GM15510 (cell line): ENCODE results near the gene CCBE1.

Experiments used
- POLR2A ChIP-seq: IDR thresholded peaks from 3 replicates; pipeline ENCODE4 v1.6.1; 2011; ENCODE audit warnings: borderline replicate concordance; ENCODE audit not compliant: insufficient read length; ENCODE audit errors: extremely low read depth

CCBE1 gene

DNA sequence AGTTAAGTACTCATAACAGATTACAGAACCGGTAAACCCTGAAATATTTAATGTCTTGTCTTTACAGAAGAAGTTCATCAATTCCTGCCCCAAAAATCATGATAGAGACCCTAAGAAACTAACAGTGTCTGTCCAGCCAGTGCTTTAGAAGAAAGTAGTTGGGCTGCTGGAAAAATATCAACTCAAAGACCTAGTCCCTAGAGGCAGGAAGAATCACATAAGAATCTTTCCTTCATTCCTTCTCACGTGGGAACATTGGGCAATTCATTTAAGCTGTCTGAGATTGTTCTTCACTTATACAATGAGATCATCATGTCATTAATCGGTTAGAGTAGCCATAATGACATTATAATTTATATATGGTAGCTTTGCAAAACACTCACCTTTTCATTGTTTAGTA is 156.4 kb downstream of the CCBE1 start:
- TF ChIP-seq POLR2A, result no peak

DNA sequence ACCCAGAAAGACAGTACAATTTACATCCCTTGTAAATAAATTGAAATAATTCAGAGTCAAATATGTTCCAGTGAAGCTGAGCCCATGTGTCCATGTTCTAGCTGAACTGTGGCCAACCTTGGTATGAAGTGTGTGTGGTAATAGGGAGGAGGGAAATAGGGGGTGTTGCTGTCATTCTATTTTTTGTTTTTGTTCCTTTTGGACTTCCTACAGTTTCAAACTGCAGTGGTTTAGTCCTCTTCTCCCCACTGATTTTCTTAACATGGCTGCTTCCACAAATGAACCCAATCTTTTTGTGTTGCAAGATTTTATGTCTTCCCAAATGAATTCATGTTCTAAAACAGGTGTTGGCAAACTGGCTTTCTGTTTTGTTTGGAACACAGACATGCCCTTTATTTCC is 156.9 kb downstream of the CCBE1 start:
- no peak for TF ChIP-seq POLR2A

DNA sequence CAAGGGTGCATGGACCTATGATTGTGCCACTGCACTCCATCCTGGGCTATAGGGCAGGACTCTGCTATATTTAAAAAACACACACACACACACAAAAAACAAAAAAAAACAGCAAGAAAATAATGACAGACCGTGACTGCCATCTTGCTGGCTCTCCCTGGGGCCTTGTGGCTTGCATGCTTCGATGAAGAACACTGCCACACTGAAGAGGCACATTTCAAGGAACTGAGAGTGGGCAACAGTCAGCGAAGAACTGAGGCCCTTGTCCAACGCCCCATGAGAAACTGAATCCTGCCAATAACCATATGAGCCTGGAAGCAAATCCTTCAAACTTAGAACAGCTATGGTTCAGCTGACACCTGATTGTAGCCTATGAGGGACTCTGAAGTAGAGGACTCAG is 158.1 kb downstream of the CCBE1 start:
- TF ChIP-seq POLR2A, result no peak

DNA sequence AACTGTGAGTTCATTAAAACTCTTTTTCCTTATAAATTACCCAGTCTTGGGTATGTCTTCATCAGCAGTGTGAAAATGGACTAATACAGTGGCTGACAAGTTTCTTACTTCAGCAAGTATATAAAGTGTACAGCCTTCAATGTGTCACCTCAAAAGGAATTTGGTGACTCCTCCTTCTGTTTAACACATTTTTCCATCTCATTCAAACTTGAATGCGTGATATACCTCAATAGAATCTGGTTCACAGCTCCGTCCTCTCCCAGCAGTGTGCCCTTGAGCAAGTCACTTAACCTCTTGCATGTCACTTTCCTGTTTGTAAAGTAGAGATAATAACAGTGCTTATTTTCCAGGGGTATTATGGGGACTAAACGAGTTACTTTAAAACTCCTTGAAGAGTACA is 159.6 kb downstream of the CCBE1 start:
- no peak for TF ChIP-seq POLR2A

DNA sequence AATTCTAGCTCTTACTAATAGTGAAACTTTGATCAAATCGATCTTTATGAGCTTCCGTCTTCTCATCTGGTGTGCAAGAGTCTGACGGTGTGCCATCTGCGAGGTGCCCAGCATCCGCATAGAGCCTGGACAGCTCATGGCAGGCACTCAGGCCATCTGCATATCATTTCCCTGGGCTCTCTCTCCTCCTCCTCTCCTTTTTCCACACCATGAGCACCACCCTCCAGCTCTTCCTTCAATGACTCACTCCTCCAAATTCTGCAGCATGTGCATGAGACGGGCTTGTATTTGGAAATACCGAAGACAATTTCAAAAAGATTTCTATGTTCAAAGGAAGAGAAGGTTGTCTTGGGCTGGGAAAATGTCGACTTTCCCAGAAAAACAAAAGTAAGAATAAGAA is 161.1 kb downstream of the CCBE1 start:
- TF ChIP-seq POLR2A, result no peak

DNA sequence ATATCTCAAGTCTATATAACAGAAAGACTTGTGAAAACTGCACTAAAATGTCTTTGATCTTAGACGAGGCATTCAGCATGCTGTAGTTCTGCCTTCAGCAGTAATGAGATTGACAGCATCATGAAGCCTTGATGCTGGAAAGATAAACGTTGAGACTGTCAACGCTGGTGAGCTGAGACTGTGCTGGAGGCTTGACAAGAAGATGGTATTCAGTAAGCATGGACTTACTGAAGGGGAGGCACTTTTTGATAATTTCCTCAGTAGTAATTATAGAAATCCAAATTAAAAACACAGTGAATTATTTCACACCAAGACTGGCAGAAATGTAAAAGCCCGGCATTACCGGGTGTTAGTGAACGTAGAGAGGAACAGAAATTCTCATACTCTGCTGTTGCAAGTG is 162.2 kb downstream of the CCBE1 start:
- no peak for TF ChIP-seq POLR2A

DNA sequence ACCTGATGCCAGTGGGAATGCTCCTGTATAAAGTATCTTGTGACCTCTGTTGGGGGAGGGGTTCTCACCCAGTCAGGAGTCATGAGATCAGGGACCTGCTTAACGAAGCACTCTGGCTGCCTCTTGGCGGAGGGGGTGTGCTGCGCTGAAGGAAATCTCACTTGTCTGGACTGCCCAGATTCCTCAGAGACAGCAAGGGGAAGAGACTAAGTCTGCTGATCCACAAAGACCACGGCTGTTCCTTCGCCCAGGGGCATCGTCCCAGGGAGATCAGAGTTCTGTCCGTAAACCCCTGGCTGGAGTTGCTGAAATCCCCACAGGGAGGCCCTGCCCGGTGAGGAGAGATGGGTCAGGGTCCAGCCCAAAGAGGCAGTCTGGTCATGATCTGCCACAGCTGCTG is 168.4 kb downstream of the CCBE1 start:
- no peak for TF ChIP-seq POLR2A

DNA sequence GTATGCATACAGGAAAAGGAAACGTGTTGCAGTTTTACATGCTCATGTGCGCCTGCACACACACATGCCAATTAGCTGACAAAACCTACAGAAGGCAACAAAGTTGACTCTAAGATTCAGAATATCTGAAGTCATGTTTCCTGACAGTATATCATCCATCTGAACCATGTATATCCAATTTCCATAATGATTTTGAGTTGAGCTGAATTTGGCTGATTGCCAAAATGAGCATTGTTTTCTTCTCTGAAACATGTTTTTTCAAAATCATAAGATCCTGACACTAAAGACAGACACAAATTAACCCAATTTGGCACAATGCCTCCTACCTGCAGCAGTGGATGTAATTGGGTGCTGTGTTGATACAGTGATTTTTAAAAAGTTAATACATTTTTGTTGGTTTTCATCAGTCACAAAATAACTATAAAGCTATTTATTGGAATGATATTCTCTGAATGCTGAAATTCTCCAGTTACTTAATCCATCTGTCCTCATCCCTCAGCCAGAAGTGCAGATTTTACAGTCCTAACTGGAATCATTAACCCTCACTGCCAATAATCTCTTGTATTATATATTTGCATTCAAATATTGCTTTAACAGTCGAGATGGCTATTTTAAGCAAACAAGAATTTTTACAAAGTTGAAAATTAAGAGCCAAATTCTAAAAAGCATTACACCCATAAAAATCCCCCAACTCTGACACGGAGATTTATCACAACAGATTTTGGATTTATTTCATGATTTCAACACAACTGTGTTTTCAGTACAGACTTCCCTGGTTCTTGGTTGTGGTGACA is 176.5 kb downstream of the CCBE1 start:
- no peak for TF ChIP-seq POLR2A

DNA sequence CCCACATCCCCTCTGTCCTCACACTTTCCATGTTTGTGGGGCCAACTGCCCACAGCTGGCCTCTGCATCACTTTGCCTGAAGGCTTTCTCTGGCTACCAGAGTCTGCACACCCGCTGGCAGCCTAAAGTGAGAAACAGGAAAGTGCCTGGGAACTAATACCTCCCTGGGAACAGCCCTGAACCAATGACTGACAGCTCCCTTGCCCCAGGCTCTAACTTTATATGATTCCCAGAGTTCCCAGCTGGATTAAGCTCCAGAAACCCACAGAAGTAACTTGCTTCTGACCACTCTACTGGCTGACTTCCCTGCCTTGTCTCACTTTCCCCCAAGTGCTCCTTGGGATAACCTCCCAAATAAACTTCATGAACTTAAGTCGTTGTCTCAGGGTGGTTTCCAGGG is 178.5 kb downstream of the CCBE1 start:
- no peak for TF ChIP-seq POLR2A

DNA sequence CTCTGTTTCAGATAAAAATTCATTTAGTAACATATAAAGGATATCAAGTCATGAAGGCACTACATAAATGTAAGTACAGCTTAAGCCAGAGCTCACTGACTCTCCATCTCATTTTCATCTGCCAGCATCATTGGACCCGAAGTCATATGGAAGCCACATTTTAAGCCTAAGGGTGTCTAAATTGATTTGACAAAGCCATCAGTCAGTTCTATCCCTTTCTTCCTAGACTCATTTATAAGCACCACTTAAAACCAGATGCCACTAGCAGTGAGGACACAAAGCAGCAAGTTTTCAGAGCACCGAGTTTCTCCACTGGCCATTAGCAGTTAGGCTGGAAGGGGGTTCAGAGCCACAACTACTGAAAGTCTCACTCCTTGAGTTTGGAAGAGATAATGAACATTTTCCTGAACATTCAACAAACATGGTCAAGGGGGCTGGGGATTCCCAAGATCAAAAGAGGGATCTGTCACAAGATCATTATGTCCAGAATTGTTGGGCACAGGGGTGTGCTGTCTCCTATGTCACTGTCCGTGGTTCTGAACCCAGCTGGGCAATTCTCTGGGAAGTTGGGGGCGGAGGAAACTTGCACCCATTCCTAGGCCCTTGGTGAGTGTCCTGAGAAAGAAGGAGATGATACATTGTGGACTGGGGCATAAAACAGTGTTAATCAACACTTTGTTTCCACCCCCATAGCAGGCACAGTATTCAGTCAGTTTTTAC is 179.6 kb downstream of the CCBE1 start:
- TF ChIP-seq POLR2A, result no peak

DNA sequence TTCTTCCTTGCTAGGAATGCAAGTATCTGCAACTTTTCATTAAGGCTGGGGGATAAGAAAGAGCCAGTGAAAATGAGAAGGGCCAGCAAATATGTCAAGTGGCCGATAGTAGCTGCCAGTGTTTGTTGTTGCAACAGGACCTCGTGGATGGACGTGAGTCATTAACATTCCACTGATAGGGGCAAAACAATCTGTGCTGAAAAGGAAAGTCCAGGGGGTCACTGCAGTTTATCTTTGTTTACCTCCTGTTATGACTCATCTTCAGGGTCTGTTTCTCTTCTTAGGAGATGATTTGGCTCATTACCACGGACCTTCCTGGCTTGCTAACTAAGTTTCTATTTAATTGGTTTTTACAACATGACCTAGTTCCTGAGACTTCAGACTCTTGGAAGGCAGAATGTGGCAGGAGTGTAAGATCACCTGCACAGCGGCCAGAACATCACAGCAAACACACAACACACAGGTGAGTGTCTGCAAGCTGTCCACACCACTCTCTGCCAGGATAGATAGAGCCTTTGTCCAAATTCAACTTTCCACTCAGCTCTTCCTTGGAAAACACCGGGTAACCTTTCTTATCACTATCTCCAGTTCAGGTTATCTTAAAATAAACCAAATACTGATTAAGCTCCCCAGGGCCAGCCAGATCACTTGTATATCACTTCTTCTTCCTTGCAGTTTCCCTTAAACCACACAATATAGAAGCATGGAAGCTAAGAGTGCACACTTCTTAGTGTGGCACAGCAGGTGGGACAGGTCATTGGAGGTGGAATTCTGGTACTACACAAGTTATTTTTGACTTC is 180.7 kb downstream of the CCBE1 start:
- TF ChIP-seq POLR2A, result no peak

DNA sequence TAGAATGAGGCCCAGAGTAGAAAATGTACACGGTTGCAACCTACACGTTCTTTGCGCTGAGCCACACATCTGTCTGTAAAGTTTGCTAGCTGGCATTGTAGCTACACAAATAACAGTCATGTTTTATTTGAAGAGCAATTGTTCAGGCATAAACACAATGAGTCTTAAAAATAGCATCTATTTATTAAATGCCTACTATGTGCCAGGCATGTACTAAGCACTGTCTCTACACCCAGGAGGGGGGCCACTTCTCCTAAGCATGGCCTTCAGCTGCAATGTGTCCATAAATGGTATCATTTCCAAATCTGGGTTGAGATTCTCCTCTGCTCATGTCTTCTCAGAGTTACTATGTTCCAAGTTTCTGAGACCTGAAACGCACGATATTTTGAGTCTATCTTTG is 182.1 kb downstream of the CCBE1 start:
- no peak for TF ChIP-seq POLR2A

DNA sequence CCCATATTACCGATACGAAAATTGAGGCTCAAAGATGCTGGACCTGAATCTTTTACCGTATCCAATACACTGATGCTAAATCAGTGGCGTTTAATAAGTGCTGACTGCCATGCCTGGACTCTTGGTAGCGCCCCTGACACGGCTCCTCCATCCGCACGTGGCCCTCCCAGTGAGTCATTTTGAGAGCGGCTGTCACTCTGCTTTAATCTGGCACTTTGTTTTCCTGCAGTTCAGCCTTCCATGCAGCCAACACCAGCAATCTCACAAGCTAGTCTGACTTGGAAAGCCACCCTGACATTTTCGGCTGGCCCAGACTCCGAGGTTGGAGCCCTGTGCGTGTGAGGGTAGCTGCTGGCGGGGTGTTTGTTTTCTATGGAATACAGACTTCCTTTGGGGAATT is 183.0 kb downstream of the CCBE1 start:
- TF ChIP-seq POLR2A, result no peak

DNA sequence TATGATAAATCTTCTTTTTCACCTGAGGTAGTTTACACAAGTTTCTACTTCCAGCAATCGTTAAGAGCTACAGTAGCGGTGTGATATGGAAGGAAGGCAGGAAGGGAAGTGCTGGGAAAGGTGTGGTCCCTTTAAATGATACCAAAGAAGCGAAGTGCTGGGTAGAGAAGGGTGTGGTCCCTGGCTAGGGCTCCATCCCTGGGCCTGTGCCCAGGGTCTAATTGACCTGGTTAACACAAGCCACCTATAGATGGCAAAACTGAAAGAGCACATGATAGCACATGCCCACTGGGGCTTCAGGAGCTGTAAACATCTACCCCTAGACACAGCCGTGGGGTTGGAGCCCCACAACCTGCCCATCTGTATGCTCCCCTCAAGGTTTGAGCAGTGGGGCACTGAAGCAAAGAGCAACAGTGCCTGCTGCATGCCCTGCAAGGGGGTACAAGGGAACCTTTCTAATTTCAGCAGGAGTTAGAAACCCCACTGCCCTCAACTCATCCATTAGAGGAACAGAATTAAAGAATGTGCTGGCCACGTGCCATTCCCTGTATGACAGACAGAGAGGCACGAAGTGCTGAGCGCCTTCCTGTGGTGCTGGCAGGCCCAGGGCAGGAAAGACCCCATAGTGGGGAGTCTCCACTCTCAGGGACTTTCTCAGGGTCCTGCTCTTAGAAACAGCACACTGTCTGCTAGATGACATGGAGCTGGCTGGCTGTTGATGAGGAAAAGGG is 185.0 kb downstream of the CCBE1 start:
- no peak for TF ChIP-seq POLR2A
